D721Med (cell line): ENCODE measurements around the gene LRRC51.

Experiments used
- DNase-seq: peaks from one replicate; pipeline ENCODE4 v3.0.0; 2011; ENCODE audit warnings: low spot score; ENCODE audit not compliant: insufficient read length
- FAIRE-seq: peaks from 2 replicates; lab custom pipeline; 2011; peaks lifted over from hg19 to GRCh38; lab: Jason Lieb, UNC
- CTCF ChIP-seq: IDR thresholded peaks from 2 replicates; pipeline ENCODE4 v1.5.1; 2012; ENCODE audit warnings: mild to moderate bottlenecking, control low read depth; ENCODE audit not compliant: insufficient read depth; ENCODE audit errors: missing control alignments

The LRRC51 gene

GRCh38 chr11:72120930-72121329 is 40.3 kb downstream of the LRRC51 start:
- FAIRE-seq = no peak
- no peak for DNase-seq
- TF ChIP-seq CTCF = no peak

- no peak for TF ChIP-seq CTCF
- DNase-seq (no peak), FAIRE-seq (no peak)
Observed at GRCh38 chr11:72122607-72123006, 42.0 kb downstream of the LRRC51 start.

GRCh38 chr11:72123117-72123653 is 42.5 kb downstream of the LRRC51 start:
- TF ChIP-seq CTCF = no peak
- FAIRE-seq (no peak), DNase-seq (no peak)

GRCh38 chr11:72124046-72124445 is 43.4 kb downstream of the LRRC51 start:
- no peak for FAIRE-seq
- no peak for DNase-seq
- no peak for TF ChIP-seq CTCF

GRCh38 chr11:72125956-72126355 is 45.3 kb downstream of the LRRC51 start:
- TF ChIP-seq CTCF = no peak
- DNase-seq (no peak), FAIRE-seq (no peak)

- no peak for DNase-seq
- TF ChIP-seq CTCF = no peak
- FAIRE-seq = no peak
Observed at GRCh38 chr11:72127923-72128322, 47.3 kb downstream of the LRRC51 start.

GRCh38 chr11:72129381-72129780 is 48.7 kb downstream of the LRRC51 start:
- no peak for FAIRE-seq
- no peak for DNase-seq
- no peak for TF ChIP-seq CTCF
